GM20000 (cell line): Measurements from ENCODE around the gene OR10H2.
"Not testable (repeated sequence)": the region's sequence is repeated elsewhere in the genome, so short reads cannot be mapped to it uniquely, and the experiment has no call there.

Experiments used
- DNase-seq: peaks from one replicate; pipeline ENCODE4 v3.0.0; 2012; ENCODE audit warnings: low spot score
- TF ChIP-seq, protein P1 (sequence below): IDR thresholded peaks from 2 replicates; pipeline ENCODE4 v1.5.1; 2012; ENCODE audit warnings: mild to moderate bottlenecking, control low read depth; ENCODE audit errors: extremely low read depth, missing control alignments

The OR10H2 gene

DNA sequence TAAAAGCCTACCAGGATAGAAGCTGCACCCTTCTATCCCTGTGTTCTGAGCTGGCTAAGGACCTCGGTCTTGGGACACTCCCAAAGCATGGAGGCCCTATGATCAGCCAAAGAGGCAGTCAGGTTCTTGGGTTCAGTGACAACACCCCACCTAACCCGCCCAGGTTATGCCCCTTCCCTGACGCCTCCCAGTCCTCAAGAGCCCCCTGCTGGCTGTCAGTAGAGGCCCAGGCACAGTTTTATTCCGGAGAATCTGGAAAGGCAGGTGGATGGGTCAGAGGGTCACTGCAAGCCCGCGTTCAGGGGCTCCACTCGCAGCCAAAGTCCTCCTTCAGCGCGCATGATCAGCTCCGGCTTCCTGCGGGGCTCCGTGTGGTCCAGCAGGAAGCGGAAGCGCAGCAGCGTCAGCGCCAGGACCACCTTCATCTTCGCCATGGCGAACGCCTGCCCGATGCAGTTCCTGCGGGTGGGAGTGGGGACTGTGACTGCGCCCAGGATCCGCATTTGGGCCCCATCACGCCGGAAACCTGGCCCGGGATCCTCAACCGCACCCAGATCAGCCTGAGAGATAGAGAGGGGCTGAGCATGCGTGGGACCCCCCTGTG is 32.2 kb downstream of the OR10H2 start:
- TF ChIP-seq, protein P1, sequence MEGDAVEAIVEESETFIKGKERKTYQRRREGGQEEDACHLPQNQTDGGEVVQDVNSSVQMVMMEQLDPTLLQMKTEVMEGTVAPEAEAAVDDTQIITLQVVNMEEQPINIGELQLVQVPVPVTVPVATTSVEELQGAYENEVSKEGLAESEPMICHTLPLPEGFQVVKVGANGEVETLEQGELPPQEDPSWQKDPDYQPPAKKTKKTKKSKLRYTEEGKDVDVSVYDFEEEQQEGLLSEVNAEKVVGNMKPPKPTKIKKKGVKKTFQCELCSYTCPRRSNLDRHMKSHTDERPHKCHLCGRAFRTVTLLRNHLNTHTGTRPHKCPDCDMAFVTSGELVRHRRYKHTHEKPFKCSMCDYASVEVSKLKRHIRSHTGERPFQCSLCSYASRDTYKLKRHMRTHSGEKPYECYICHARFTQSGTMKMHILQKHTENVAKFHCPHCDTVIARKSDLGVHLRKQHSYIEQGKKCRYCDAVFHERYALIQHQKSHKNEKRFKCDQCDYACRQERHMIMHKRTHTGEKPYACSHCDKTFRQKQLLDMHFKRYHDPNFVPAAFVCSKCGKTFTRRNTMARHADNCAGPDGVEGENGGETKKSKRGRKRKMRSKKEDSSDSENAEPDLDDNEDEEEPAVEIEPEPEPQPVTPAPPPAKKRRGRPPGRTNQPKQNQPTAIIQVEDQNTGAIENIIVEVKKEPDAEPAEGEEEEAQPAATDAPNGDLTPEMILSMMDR = peak; percentile 15
- DNase-seq = no peak

DNA sequence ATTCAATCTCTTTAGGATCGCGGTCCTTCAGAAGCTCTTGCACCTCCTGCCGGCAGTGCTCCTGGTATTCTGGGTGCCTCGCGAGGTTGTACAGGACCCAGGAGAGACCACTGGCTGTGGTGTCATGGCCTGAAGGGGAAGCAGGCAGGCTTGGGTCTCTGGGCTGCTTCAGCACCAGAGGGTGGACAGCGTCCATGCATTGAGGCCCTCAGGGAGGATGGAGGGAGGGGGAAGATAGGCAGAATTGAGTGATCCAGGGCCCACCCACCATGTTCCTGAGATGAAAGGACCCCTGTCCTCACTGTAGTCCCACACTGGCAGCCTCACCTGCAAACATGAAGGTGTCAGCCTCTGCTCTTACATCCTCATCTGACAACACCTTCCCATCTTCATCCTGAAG is 41.8 kb downstream of the OR10H2 start:
- TF ChIP-seq, protein P1 = no peak
- no peak for DNase-seq

DNA sequence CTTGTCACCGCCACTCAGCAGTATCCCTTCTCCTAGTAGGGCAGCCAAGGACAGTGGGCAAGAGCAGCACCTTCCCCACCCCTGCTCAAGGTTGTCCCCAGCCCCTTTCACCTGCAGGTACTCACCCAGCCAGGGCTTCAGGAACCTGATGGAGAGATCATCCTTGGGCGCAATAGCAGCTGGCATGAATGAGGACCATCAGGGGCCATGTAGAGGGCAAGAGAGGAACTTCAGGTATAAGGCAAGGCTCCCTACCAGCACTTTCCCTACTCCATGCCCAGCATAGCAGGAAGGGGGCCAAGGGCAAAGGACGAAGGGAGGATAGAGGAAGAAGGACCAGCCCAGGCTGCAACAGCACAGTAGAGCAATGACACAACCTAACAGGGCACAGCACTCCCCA is 46.3 kb downstream of the OR10H2 start:
- DNase-seq = not testable (repeated sequence)

DNA sequence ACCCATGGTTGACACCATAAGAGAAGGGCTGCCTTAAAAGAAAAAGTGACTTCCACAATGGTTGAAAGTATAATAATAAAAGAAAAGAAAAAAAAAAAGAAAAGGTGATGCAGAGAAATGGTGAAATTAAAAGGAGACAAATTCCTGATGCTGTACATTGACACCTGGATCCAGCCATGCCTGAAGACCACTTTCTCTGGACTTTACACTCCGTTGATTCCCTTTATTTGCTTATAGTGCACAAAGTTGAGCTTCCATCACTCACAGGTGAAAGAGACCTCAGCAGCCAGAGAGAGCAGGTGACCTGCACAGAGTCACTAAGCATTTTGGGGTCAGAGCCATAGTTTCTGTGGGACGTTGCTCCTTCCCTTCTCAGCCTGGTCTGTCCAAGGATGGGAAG is 47.4 kb downstream of the OR10H2 start:
- TF ChIP-seq, protein P1 = no peak

DNA sequence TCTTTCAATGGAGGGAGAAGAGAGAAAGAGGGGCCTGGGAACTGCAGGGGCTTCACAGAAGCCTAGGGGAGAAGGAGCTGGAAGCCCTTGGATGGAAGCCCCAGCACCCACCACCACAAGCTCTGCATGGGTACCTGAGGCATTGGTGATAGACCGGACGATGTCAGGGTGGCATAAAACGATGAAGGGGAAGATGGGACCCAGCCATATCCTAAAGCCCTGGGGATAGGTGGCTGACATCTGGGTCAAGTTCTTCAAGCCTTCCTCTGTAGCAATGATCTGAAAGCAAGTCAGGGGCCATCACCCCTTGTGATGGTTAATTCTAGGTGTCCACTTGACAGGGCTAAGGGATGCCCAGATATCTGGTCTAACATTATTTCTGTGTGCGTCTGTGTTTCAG is 48.4 kb downstream of the OR10H2 start:
- TF ChIP-seq, protein P1 = no peak
- no peak for DNase-seq

More for the DNA sequence above, 47.4 kb downstream of the OR10H2 start:
- no peak for DNase-seq

DNA sequence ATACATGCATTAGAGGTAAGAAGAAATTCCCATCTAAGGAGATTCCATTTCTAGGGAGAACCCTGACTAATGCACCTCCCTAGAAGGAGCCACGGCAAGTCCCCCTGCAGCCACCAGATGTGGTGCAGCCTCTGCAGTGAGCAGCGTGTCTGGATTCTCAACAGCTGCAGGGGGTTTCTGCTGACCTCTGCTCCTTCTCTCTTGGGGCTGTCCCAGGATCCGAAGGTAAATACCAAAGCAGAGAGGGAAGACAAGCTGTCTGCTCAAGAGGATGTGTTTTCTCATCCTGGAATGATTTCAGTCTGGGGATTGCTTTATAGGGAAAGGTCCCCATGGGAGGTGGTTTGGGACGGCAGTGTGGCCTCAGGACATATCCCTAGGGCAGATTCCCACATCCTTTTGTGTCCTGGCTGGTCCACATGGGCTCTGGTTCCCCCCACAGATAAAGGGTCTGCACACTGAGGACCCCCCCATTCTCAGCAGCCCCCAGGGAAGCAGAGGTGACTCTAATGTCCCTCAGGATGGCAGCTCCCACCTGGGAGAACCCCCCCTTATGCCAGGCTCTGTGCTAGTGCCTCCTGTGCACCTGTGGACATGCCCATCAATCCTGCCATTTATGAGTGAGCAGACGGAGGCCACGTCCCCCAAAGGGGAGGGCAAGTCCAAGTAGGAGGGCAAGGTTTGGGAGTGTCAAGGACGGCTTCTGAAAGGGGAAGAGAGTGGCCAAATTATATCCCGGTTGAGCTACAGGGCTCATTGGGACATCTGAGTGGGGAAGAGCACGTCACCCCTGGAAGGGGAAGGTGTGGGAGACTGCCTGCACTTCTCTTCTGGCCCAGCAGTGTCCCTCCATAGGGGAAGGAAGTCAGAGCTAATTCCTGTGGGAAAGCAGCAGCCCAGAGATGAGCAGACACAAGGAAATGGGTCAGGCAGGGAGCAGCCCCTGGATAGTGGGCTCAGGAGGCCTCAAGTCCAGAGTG is 49.5 kb downstream of the OR10H2 start:
- no peak for DNase-seq
- TF ChIP-seq, protein P1 = no peak
